CD14-positive monocyte (primary cell): ENCODE measurements around the gene SEMA6B. TPM values are rescaled to one million over a fixed set of nuclear protein-coding genes. Genes with fewer than 3 reads are reported as not detected.
A peak's percentile ranks its signal among the peaks of the same experiment; 100 is the strongest.

Experiments
- DNase-seq, 3 donors: peaks; one replicate each; pipeline ENCODE4 v3.0.0-alpha.2; 2011 to 2022
- H2AFZ ChIP-seq: 2 replicates; pipeline ENCODE4 v1.6.0; 2012; ENCODE audit warnings: mild to moderate bottlenecking, low read depth, low read length, inconsistent platforms; ENCODE audit not compliant: insufficient read depth, poor library complexity, severe bottlenecking
- H3K27ac ChIP-seq, 2 donors: 1 replicate in 1 of 2; 2 replicates in 1 of 2; pipeline ENCODE4 v1.5.1; 2012 to 2013; ENCODE audit warnings: low read length in 2 of 2, control low read depth in 1 of 2, inconsistent platforms in 1 of 2, low read depth in 1 of 2, mild to moderate bottlenecking in 1 of 2
- H3K27me3 ChIP-seq, 2 donors: one replicate each; pipeline versions ENCODE4 v1.6.0 to v1.6.1; 2011 to 2013; ENCODE audit warnings: low read length in 2 of 2; ENCODE audit not compliant: control insufficient read depth in 2 of 2, insufficient read depth in 2 of 2
- H3K36me3 ChIP-seq, 2 donors: replicated peaks in 1 of 2; 1 replicate in 1 of 2; 2 replicates in 1 of 2; pipeline versions ENCODE4 v1.5.1 to v1.6.1; 2012 to 2013; ENCODE audit warnings: low read length in 2 of 2, control low read depth in 1 of 2, inconsistent platforms in 1 of 2, mild to moderate bottlenecking in 1 of 2; ENCODE audit not compliant: insufficient read depth in 2 of 2, control insufficient read depth in 1 of 2
- H3K4me1 ChIP-seq, 2 donors: 1 replicate in 1 of 2; 2 replicates in 1 of 2; pipeline versions ENCODE4 v1.5.1 to v1.6.1; 2012 to 2013; ENCODE audit warnings: low read length in 2 of 2, control low read depth in 1 of 2, inconsistent platforms in 1 of 2, mild to moderate bottlenecking in 1 of 2, moderate library complexity in 1 of 2; ENCODE audit not compliant: insufficient read depth in 2 of 2, control insufficient read depth in 1 of 2
- H3K4me2 ChIP-seq: replicated peaks from 2 replicates; pipeline ENCODE3; 2012; ENCODE audit warnings: low read length, moderate library complexity, mild to moderate bottlenecking; ENCODE audit not compliant: poor library complexity, severe bottlenecking; ENCODE audit errors: extremely low read depth
- H3K4me3 ChIP-seq, 3 experiments: fragments of 200-600 bp in 1 of 3; sonication (generic) in 1 of 3; replicated peaks in 1 of 3; 1 replicate in 2 of 3; 2 replicates in 1 of 3; pipeline ENCODE4 v1.5.1; 2011 to 2013; ENCODE audit warnings: low read length in 3 of 3, mild to moderate bottlenecking in 3 of 3, control low read depth in 2 of 3, low read depth in 2 of 3, inconsistent platforms in 1 of 3, moderate library complexity in 1 of 3
- H3K79me2 ChIP-seq: 2 replicates; pipeline ENCODE4 v1.6.0; 2012; ENCODE audit warnings: mild to moderate bottlenecking, control low read depth, inconsistent platforms, low read length, moderate library complexity; ENCODE audit not compliant: insufficient read depth
- H3K9ac ChIP-seq: 2 replicates; pipeline ENCODE4 v1.6.0; 2017; ENCODE audit warnings: low read length, mild to moderate bottlenecking; ENCODE audit not compliant: insufficient read depth, poor library complexity, severe bottlenecking
- H3K9me3 ChIP-seq, 2 donors: replicated peaks in 1 of 2; 1 replicate in 1 of 2; 2 replicates in 1 of 2; pipeline versions ENCODE4 v1.5.1 to v1.6.1; 2012 to 2013; ENCODE audit warnings: low read length in 2 of 2, control low read depth in 1 of 2; ENCODE audit not compliant: control insufficient read depth in 1 of 2, insufficient read depth in 1 of 2
- H4K20me1 ChIP-seq: 2 replicates; pipeline ENCODE4 v1.6.0; 2012; ENCODE audit warnings: mild to moderate bottlenecking, low read length, control low read depth, moderate library complexity; ENCODE audit not compliant: insufficient read depth
- H3K27ac Mint-ChIP-seq, 7 donors: one replicate each; pipeline ENCODE4 v1.8.0; 2020; ENCODE audit warnings: mild to moderate bottlenecking in 7 of 7, mixed read lengths in 7 of 7, moderate library complexity in 6 of 7, inconsistent platforms in 2 of 7
- H3K27me3 Mint-ChIP-seq, 3 donors: one replicate each; pipeline ENCODE4 v1.8.0; 2021 to 2022; ENCODE audit warnings: low read depth in 3 of 3, mild to moderate bottlenecking in 3 of 3, mixed read lengths in 3 of 3, moderate library complexity in 3 of 3, inconsistent platforms in 1 of 3
- H3K36me3 Mint-ChIP-seq, 2 donors: one replicate each; pipeline ENCODE4 v1.8.0; 2020; ENCODE audit warnings: mixed read lengths in 2 of 2, inconsistent platforms in 1 of 2, mild to moderate bottlenecking in 1 of 2
- H3K4me1 Mint-ChIP-seq: one replicate; pipeline ENCODE4 v1.8.0; 2020; ENCODE audit warnings: mild to moderate bottlenecking, mixed read lengths
- H3K4me3 Mint-ChIP-seq, 2 donors: one replicate each; pipeline ENCODE4 v1.8.0; 2020; ENCODE audit warnings: mild to moderate bottlenecking in 2 of 2, mixed read lengths in 2 of 2, moderate library complexity in 1 of 2
- H3K9me3 Mint-ChIP-seq, 7 donors: one replicate each; pipeline ENCODE4 v1.8.0; 2020 to 2022; ENCODE audit warnings: mixed read lengths in 7 of 7, mild to moderate bottlenecking in 6 of 7, moderate library complexity in 6 of 7, inconsistent platforms in 2 of 7
- CTCF ChIP-seq: fragments of 200-600 bp; IDR thresholded peaks from one replicate; pipeline ENCODE4 v1.8.0; 2022; ENCODE audit warnings: antibody characterized with exemption, mild to moderate bottlenecking
- WGBS: methylation state at CpG from one replicate; pipeline ENCODE4 v1.1.5; 2013; ENCODE audit warnings: missing lambda C conversion rate; ENCODE audit not compliant: insufficient coverage; 5-methylcytosine and 5-hydroxymethylcytosine counted together
- intact Hi-C, 2 donors: fragments of 100-400 bp; cut with micrococcal nuclease; formaldehyde crosslinking; loops; one replicate each; pipeline versions ENCODE4 v1.15.0 to v1.15.1; 2023
- polyA plus RNA-seq, 3 donors: library from polyadenylated mRNA; depleted of rRNA in 1 of 3; unstranded in 2 of 3; stranded (reverse) in 1 of 3; fragments of 300-500 nt in 2 of 3; fragments of >200 nt in 1 of 3; fragmentation: Illumina TruSeq in 2 of 3; gene quantifications; 1 replicate in 2 of 3; 2 replicates in 1 of 3; pipeline ENCODE4 v1.2.3, GENCODE V29; 2012 to 2021

SEMA6B gene
- polyA plus RNA-seq, 3 donors, result 0.12 to 1.6 (median 0.87) TPM

- Histone ChIP-seq H2AFZ (no peak overlapping the region), H3K4me1 (peaks cover 27 to 41% of the 10 kb centered on the region in 2 donors), H3K27me3 (no peaks in the 10 kb centered on the region), H3K4me2 (peak overlapping the region; percentile 35), H3K4me3 (peak overlapping the region in 1 of 3 experiments; percentile 12), H3K9ac (no peak overlapping the region), H3K79me2 (peaks cover 4% of the 10 kb centered on the region), H3K9me3 (no peaks in the 10 kb centered on the region), H4K20me1 (no peaks in the 10 kb centered on the region), H3K27ac (peak overlapping the region in 1 of 2 donors; percentile 44), H3K36me3 (no peaks in the 10 kb centered on the region)
- H3K36me3 Mint-ChIP-seq, result peaks cover 7 to 9% of the 10 kb centered on the region in 2 donors
- H3K27me3 Mint-ChIP-seq, result peaks cover 0 to 2% (median 0%) of the 10 kb centered on the region in 3 donors
- TF ChIP-seq CTCF, result peak; percentile 56
- intact Hi-C loops, result no loop called here
- H3K9me3 Mint-ChIP-seq, result peaks cover 0 to 4% (median 0%) of the 10 kb centered on the region in 7 donors
- H3K4me1 Mint-ChIP-seq, result peaks cover 37% of the 10 kb centered on the region
- DNase-seq, result peak; percentile 49 to 61 (median 60)
- peak overlapping the region in 1 of 2 donors; percentile 21 for H3K4me3 Mint-ChIP-seq
- 64% methylated on average over 30 of the region's 32 CpGs for WGBS
- H3K27ac Mint-ChIP-seq, result peak overlapping the region in 4 of 7 donors; percentile 20 to 63 (median 46)
Observed at GRCh38 chr19:4547303-4548237, 11.9 kb downstream of the SEMA6B start.

GRCh38 chr19:4543842-4544647, 15.4 kb downstream of the SEMA6B start:
- no peak for DNase-seq
- Mint-ChIP-seq H3K27me3 (peaks cover 0 to 2% (median 0%) of the 10 kb centered on the region in 3 donors), H3K36me3 (peaks cover 2 to 7% of the 10 kb centered on the region in 2 donors), H3K9me3 (peaks cover 2 to 9% (median 6%) of the 10 kb centered on the region in 7 donors), H3K4me1 (peaks cover 69% of the 10 kb centered on the region), H3K27ac (peak overlapping the region in 1 of 7 donors; percentile 71), H3K4me3 (peak overlapping the region in 1 of 2 donors; percentile 7)
- Histone ChIP-seq H3K79me2 (peaks cover 12% of the 10 kb centered on the region), H3K4me1 (peaks cover 62 to 76% of the 10 kb centered on the region in 2 donors), H3K9me3 (no peaks in the 10 kb centered on the region), H3K27me3 (no peaks in the 10 kb centered on the region), H3K4me3 (peak overlapping the region in 1 of 3 experiments; percentile 66), H3K36me3 (no peaks in the 10 kb centered on the region), H3K27ac (peak overlapping the region in 1 of 2 donors; percentile 98), H3K4me2 (peak overlapping the region; percentile 77), H3K9ac (peak overlapping the region; percentile 99), H4K20me1 (no peaks in the 10 kb centered on the region), H2AFZ (no peak overlapping the region)
- 60% methylated on average over 72 of the region's 87 CpGs for WGBS
- intact Hi-C loops, result loop anchor here (5.0 kb wide), 1 partner anchor 93 kb away; the partner anchor contains the start of gene TNFAIP8L1 (in 2 of the 2)
- TF ChIP-seq CTCF, result no peak
